ENCODE data around the gene DEPDC7.
A peak's percentile ranks its signal among the peaks of the same experiment; 100 is the strongest.
"Not testable (repeated sequence)": the region's sequence is repeated elsewhere in the genome, so short reads cannot be mapped to it uniquely, and the experiment has no call there.

The DEPDC7 gene

GRCh38 chr11:33006010-33006409 lies 9.7 kb upstream of the DEPDC7 start:
- H3K9me3 Mint-ChIP-seq: no peaks in the 10 kb centered on the region
- peaks cover 22% of the 10 kb centered on the region for H3K27me3 Mint-ChIP-seq
- H3K4me1 Mint-ChIP-seq: no peaks in the 10 kb centered on the region
- H3K27ac Mint-ChIP-seq: no peak overlapping the region
- no peak overlapping the region for H3K4me3 Mint-ChIP-seq
- no peaks in the 10 kb centered on the region for H3K36me3 Mint-ChIP-seq
- ATAC-seq: no peak

GRCh38 chr11:33013755-33014154 lies 1.9 kb upstream of the DEPDC7 start:
- Mint-ChIP-seq H3K36me3 (no peaks in the 10 kb centered on the region), H3K4me3 (no peak overlapping the region), H3K27ac (no peak overlapping the region), H3K4me1 (peaks cover 9% of the 10 kb centered on the region), H3K27me3 (peaks cover 51% of the 10 kb centered on the region), H3K9me3 (no peaks in the 10 kb centered on the region)
- no peak for ATAC-seq

- peak overlapping the region; percentile 63 for H3K4me3 Mint-ChIP-seq
- no peaks in the 10 kb centered on the region for H3K9me3 Mint-ChIP-seq
- peaks cover 59% of the 10 kb centered on the region for H3K27me3 Mint-ChIP-seq
- no peak overlapping the region for H3K27ac Mint-ChIP-seq
- H3K4me1 Mint-ChIP-seq: peaks cover 3% of the 10 kb centered on the region
- no peaks in the 10 kb centered on the region for H3K36me3 Mint-ChIP-seq
- no peak for ATAC-seq
Observed at GRCh38 chr11:33016654-33017053, 976 bp downstream of the DEPDC7 start.

GRCh38 chr11:33017478-33017877 lies 1.8 kb downstream of the DEPDC7 start:
- H3K36me3 Mint-ChIP-seq: no peaks in the 10 kb centered on the region

GRCh38 chr11:33017965-33018364 lies 2.3 kb downstream of the DEPDC7 start:
- H3K27me3 Mint-ChIP-seq: peaks cover 59% of the 10 kb centered on the region
- no peak overlapping the region for H3K4me3 Mint-ChIP-seq
- H3K36me3 Mint-ChIP-seq: no peaks in the 10 kb centered on the region
- no peaks in the 10 kb centered on the region for H3K4me1 Mint-ChIP-seq
- H3K27ac Mint-ChIP-seq: no peak overlapping the region
- H3K9me3 Mint-ChIP-seq: no peaks in the 10 kb centered on the region
- ATAC-seq: no peak

More at GRCh38 chr11:33017478-33017877, 1.8 kb downstream of the DEPDC7 start:
- Mint-ChIP-seq H3K9me3 (no peaks in the 10 kb centered on the region), H3K27me3 (peaks cover 59% of the 10 kb centered on the region), H3K4me3 (no peak overlapping the region), H3K4me1 (no peaks in the 10 kb centered on the region), H3K27ac (no peak overlapping the region)
- ATAC-seq: no peak

- Mint-ChIP-seq H3K4me3 (no peak overlapping the region), H3K27ac (no peak overlapping the region), H3K9me3 (no peaks in the 10 kb centered on the region), H3K27me3 (peaks cover 59% of the 10 kb centered on the region), H3K36me3 (no peaks in the 10 kb centered on the region), H3K4me1 (no peaks in the 10 kb centered on the region)
- ATAC-seq: no peak
Observed at GRCh38 chr11:33018840-33019239, 3.2 kb downstream of the DEPDC7 start.

GRCh38 chr11:33021501-33021900 lies 5.8 kb downstream of the DEPDC7 start:
- Mint-ChIP-seq H3K36me3 (no peaks in the 10 kb centered on the region), H3K4me1 (no peaks in the 10 kb centered on the region), H3K9me3 (no peaks in the 10 kb centered on the region), H3K27me3 (peaks cover 43% of the 10 kb centered on the region), H3K4me3 (no peak overlapping the region), H3K27ac (no peak overlapping the region)
- ATAC-seq: no peak

GRCh38 chr11:33021937-33022336 lies 6.3 kb downstream of the DEPDC7 start:
- no peaks in the 10 kb centered on the region for H3K9me3 Mint-ChIP-seq
- H3K4me1 Mint-ChIP-seq: no peaks in the 10 kb centered on the region
- H3K27ac Mint-ChIP-seq: no peak overlapping the region
- H3K36me3 Mint-ChIP-seq: no peaks in the 10 kb centered on the region
- H3K4me3 Mint-ChIP-seq: no peak overlapping the region
- H3K27me3 Mint-ChIP-seq: peaks cover 43% of the 10 kb centered on the region
- no peak for ATAC-seq

GRCh38 chr11:33025339-33025722 lies 9.7 kb downstream of the DEPDC7 start:
- Mint-ChIP-seq H3K27me3 (peaks cover 31% of the 10 kb centered on the region), H3K36me3 (no peaks in the 10 kb centered on the region), H3K9me3 (no peaks in the 10 kb centered on the region), H3K27ac (no peak overlapping the region), H3K4me3 (no peak overlapping the region), H3K4me1 (no peaks in the 10 kb centered on the region)
- ATAC-seq: no peak

GRCh38 chr11:33027233-33027632 lies 11.6 kb downstream of the DEPDC7 start:
- no peaks in the 10 kb centered on the region for H3K4me1 Mint-ChIP-seq
- peaks cover 25% of the 10 kb centered on the region for H3K27me3 Mint-ChIP-seq
- H3K27ac Mint-ChIP-seq: no peak overlapping the region
- no peaks in the 10 kb centered on the region for H3K9me3 Mint-ChIP-seq
- no peak overlapping the region for H3K4me3 Mint-ChIP-seq
- H3K36me3 Mint-ChIP-seq: no peaks in the 10 kb centered on the region
- no peak for ATAC-seq

GRCh38 chr11:33027846-33028536 lies 12.3 kb downstream of the DEPDC7 start:
- no peaks in the 10 kb centered on the region for H3K4me1 Mint-ChIP-seq
- H3K27me3 Mint-ChIP-seq: peaks cover 33% of the 10 kb centered on the region
- no peaks in the 10 kb centered on the region for H3K36me3 Mint-ChIP-seq
- ATAC-seq: no peak
- H3K4me3 Mint-ChIP-seq: no peak overlapping the region
- H3K9me3 Mint-ChIP-seq: no peaks in the 10 kb centered on the region
- no peak overlapping the region for H3K27ac Mint-ChIP-seq

- peaks cover 34% of the 10 kb centered on the region for H3K27me3 Mint-ChIP-seq
- no peak for ATAC-seq
- H3K27ac Mint-ChIP-seq: no peak overlapping the region
Observed at GRCh38 chr11:33028537-33028914, 12.8 kb downstream of the DEPDC7 start.

GRCh38 chr11:33029218-33029617 lies 13.5 kb downstream of the DEPDC7 start:
- peaks cover 34% of the 10 kb centered on the region for H3K27me3 Mint-ChIP-seq
- H3K27ac Mint-ChIP-seq, H3K9me3 Mint-ChIP-seq, H3K4me3 Mint-ChIP-seq, ATAC-seq, H3K4me1 Mint-ChIP-seq, H3K36me3 Mint-ChIP-seq: not testable (repeated sequence)

More at GRCh38 chr11:33028537-33028914, 12.8 kb downstream of the DEPDC7 start:
- Mint-ChIP-seq H3K9me3 (no peaks in the 10 kb centered on the region), H3K36me3 (no peaks in the 10 kb centered on the region), H3K4me1 (no peaks in the 10 kb centered on the region), H3K4me3 (no peak overlapping the region)

GRCh38 chr11:33033493-33033892 lies 17.8 kb downstream of the DEPDC7 start:
- no peak for ATAC-seq
- Mint-ChIP-seq H3K4me1 (no peaks in the 10 kb centered on the region), H3K36me3 (no peaks in the 10 kb centered on the region), H3K27me3 (peaks cover 21% of the 10 kb centered on the region), H3K27ac (no peak overlapping the region), H3K9me3 (no peaks in the 10 kb centered on the region), H3K4me3 (no peak overlapping the region)

- Mint-ChIP-seq H3K9me3 (no peaks in the 10 kb centered on the region), H3K4me3 (no peak overlapping the region), H3K27me3 (peaks cover 21% of the 10 kb centered on the region), H3K36me3 (no peaks in the 10 kb centered on the region), H3K4me1 (no peaks in the 10 kb centered on the region), H3K27ac (no peak overlapping the region)
- ATAC-seq: no peak
Observed at GRCh38 chr11:33035011-33035410, 19.3 kb downstream of the DEPDC7 start.

- Mint-ChIP-seq H3K9me3 (no peaks in the 10 kb centered on the region), H3K4me1 (peaks cover 13% of the 10 kb centered on the region), H3K36me3 (no peaks in the 10 kb centered on the region), H3K27me3 (peaks cover 11% of the 10 kb centered on the region), H3K4me3 (peak within 1 kb of the TSS; percentile 91), H3K27ac (peak within 1 kb of the TSS; percentile 97)
- ATAC-seq: peak; percentile 91
Observed at GRCh38 chr11:33039274-33040032, 23.8 kb downstream of the DEPDC7 start, which contains the start of gene TCP11L1. TCP11L1 (plus strand) TSS chr11:33039572; CDS start chr11:33043774, 4,202 bp downstream.
